Skin of body (tissue), 2 donors: Measurements from ENCODE around the gene SEMA3A. TPM values are rescaled to one million over a fixed set of nuclear protein-coding genes. Genes with fewer than 3 reads are reported as not detected.

ENCODE experiments used
- DNase-seq: peaks from one replicate; lab custom pipeline; 2025; lab: John Stamatoyannopoulos, UW
- total RNA-seq: library from RNA; depleted of rRNA; stranded (reverse); fragments of >200 nt; gene quantifications from one replicate; pipeline ENCODE4 v1.2.3, GENCODE V29; 2014

Gene SEMA3A
- total RNA-seq, 1 donor from 2014 or later: 26.9 TPM

- no peak for DNase-seq
These were observed 82.7 kb downstream of the SEMA3A start for GRCh38 chr7:84111842-84112241.

DNA sequence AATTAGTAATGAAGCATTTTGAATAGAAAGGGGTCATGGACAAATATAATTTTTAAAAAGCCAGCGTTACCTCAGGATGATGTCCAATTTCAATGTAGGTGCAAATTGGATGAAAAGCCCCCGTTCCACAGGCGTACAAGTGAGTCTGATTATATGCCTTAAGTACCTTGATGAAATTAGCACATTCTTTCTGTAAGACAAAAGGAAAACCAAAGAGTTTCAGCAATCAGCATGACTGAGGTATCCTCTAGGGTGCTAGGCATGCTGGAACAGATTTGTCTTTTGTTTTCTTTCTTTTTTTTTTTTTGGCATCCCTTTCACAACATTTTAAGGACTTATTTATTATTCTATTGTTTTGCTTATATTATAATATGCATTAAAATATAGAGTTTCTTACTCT, 84.2 kb downstream of the SEMA3A start:
- DNase-seq: no peak

DNA sequence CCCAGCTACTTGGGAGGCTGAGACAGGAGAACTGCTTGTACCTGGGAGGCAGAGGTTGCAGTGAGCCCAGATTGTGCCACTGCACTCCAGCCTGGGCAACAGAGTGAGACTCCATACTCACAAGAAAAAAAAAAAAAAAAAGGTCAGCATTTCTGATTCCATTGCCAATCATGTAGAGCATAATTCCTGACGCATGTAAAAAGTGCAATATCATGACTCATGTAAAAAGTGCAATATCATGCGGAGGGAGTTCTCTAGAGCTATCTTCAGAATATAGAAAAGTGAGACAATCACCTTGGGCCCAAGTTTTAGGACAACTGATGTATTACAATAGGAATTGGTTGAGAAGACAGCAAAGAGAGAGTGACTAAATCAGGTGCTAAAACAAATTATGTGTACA, 85.8 kb downstream of the SEMA3A start:
- DNase-seq: no peak

GRCh38 chr7:84108119-84108518, 86.5 kb downstream of the SEMA3A start:
- no peak for DNase-seq

DNA sequence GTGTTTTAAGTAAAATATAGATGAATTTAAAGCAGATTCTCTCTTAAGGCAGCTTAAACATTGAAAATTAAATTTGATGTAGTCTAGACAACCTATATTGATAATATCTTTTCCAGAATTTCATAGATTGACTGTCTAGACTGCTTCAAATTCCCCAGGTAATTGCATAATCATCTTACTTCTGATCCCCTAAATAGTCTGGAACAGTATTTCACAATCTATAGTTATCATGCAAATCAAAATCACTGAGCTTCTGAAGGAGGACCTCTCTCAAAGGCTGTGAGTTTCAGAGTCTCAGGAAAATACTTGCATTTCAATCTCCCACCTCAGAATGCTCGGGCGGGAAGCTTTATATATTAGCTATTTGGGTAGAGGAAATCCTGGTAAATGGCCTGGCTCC, 87.3 kb downstream of the SEMA3A start:
- DNase-seq: no peak

- no peak for DNase-seq
These were observed 88.3 kb downstream of the SEMA3A start for GRCh38 chr7:84106291-84106690.

DNA sequence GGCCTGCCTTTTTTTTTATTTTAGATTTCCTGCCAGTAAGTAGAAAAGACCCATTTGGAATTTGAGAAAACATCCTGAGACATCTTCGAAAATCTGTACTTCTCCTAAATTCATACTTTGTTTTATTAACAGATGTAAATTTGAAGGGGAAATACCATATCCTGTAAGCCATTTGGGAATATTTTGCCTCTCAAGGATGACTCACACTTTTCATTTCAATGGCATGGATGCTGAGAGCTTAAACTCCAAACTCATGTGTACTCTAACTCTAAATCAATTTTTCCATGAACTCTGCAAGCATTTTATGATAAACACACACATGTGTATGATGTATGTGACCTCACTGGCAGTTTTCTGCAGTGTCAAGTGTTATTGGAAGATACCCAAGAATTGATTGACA, 89.0 kb downstream of the SEMA3A start:
- DNase-seq: peak; percentile 93

- DNase-seq: no peak
These were observed 89.8 kb downstream of the SEMA3A start for GRCh38 chr7:84104826-84105225.

GRCh38 chr7:84102213-84102612, 92.4 kb downstream of the SEMA3A start:
- DNase-seq: no peak

GRCh38 chr7:84100866-84101265, 93.7 kb downstream of the SEMA3A start:
- DNase-seq: no peak

- no peak for DNase-seq
These were observed 98.6 kb downstream of the SEMA3A start for GRCh38 chr7:84095971-84096370.

DNA sequence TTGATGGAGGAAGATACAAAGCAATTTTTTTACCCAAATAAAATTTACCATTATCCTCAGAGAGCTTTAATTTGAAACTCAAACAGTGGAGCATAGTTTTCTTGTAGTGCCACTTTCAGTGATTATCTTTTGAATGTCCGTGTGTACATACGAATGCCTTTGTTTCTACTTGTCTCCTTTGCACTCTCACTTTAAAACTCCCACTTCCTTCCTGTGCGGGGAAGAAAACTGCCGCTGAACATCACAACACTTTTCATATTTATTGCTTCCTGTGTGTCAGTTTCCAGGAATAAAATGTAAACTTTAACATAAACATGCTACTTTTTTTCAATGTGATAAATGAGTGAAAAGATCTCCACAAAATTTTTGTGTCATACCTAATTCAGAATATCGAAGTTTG, 102.4 kb downstream of the SEMA3A start:
- no peak for DNase-seq

DNA sequence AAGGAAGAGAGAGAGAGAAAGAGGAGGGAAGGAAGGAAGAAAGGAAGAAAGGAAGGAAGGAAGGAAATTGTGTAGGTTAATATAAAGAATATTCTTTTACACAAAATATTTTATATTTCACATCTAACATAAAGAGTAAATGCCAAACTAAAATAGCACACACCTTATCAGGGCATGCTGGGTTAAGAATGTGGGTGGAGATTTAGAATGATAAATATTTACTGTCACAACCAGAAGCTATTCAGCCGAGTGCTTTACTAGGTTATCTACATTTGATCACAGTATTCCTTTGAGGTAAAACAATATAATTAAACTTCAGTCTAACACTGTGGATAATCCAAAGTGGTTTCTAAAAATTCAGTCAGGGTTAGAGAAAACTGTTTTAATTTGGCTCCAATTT, 103.3 kb downstream of the SEMA3A start:
- no peak for DNase-seq

- no peak for DNase-seq
These were observed 105.8 kb downstream of the SEMA3A start for GRCh38 chr7:84088802-84089201.

GRCh38 chr7:84085998-84086397, 108.6 kb downstream of the SEMA3A start:
- no peak for DNase-seq

DNA sequence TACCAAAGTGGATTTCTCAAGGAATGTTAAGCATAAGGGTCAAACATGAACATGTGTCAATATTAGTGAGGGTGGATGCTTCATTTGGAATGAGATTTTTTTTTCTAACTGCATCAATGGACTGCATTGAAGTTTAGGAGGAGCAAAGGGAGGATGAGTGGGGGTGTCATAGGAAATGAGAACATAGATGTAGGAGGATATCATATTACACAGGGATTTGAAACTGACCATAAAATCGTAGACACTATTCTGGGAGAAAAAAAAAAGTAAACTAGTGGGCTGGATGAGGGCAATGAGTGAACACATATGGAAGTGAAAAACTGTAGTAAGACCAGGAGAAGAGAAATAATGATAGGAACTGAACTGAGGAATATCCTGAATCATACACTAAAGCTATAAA, 109.4 kb downstream of the SEMA3A start:
- no peak for DNase-seq

DNA sequence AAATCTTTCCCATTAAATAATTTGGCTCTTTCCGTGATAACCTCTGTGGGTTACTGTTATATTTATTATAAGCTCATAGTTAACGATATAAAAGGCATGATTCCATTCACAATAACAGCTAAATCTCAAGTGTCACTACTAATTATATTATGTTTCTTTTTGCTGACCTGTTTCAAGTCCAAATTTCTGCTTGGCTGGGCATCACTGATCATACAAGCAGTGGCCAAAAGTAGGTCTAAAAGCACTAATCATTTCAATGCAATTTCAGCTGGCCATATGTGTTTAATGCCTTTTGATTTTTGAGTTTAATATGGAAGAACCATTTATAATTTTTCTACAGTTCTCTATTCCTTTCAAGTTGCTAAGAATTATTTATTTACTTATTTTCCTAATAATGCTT, 110.7 kb downstream of the SEMA3A start:
- DNase-seq: no peak

DNA sequence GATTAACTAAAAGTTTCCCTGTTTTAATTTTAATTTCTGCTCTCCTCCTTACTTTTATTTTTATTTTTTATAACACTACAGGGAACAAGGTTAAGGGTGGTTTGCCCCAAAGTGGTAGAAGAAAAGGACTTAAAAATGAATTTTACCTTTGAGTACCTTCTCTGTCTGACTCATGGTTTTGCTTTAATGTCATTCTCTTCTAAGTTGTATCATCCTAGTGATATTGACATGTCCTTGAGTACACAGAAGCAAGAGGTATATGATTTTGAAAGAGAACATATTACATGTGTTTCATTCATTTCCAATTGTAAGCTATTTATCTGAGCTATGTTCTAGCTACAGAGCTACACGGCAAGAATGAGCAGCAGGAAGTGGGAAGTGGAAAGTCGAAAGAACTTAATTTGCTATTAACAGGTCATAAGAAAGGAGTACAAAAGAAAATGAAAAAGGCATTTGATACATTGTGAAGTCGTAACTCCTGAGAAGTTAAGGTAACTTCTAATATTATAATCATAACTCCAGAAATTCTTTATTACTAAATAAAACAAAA, 112.5 kb downstream of the SEMA3A start:
- DNase-seq: no peak

- DNase-seq: no peak
These were observed 117.3 kb downstream of the SEMA3A start for GRCh38 chr7:84077336-84077735.

DNA sequence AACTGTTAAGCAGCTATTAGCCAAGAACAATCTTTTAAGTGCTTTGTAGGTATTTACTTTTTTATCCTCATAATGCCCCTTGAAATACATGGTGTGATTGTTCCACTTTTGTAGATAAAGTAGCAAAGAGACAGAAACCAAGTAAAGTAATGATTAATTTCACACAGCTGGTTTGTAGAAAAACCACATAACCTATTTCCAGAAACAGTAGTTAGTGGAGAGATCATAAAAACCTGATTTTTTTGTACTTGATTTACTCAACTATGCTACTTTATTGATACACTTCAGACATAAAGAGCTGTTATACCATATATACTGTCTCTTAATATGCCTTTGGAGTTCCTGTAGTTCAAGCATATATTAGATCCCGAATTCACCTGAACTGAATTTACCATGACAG, 118.4 kb downstream of the SEMA3A start:
- no peak for DNase-seq

DNA sequence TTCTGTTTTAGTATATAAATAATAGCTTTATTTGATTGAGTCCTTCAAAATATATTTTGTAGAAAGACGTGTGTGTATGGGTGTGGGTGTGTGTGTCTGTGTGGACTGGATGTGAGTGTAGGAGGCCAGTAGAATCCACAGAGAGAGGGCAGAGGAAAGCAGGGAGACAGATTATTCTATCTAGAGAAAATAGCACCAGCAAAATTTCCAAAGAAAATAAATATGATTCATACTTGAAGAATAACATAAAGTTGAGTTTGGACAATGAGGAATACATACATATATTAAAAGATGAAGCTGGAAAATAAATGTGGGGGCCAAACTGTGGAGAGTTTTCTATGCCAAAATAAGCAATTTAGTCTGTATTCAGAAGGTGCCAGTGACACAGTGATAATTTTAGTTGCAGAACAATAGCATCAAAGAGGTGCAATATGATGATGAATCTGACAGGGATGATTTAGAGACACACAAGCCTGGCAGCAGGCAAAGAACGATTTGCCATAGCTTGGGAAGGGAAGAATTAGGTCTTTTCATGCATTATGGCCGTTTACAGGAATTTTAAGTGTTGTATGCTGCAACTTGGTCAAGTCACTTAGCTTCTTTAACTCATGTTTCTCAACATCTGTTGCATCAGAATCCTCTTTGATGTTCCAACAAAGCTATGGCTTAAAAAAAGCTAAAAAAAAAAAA, 121.3 kb downstream of the SEMA3A start:
- no peak for DNase-seq

DNA sequence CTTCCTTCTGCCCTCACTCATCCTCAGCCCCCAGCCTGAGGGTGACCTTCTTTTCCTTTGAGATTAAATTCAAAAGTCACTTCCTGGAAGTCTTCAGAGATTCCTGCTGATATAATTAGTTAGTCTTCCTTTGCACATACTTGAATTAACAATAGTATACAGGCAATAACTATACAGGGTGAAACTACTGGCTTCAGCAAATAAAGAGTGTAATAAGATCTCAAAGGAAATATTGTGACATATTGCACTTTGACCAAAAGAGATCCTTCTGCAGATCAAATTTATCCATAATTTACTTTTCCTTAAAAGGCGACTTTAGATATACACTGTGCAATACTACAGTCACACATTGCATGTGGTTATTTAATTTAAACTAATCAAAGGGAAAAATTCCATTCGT, 123.8 kb downstream of the SEMA3A start:
- no peak for DNase-seq

DNA sequence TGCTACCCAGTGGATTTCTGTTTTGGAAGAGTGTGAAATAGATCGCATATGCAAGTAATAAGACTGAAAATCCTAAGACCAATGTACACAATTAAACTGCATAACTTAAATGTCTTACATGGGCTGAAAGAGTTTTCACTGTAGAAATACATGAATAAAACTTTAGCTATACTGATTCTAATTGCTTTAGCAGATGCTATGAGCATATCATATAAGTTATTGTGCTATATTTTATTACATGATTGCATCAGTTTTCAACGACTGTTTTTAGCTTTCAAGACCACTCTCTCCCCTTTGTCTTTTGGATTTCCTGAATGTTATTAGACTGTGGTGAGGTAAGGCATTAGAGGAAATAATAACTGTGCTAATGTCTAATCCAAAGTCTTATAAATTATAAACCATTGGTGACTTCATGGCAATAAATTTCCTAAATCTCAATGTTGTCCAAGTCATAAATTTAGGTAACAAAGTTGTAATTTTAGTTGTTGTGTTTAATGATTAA, 124.5 kb downstream of the SEMA3A start:
- no peak for DNase-seq
